NCI-H82 treated with DMSO at 0.1 percent for 48 hours (cell line): Measurements from ENCODE around the gene SLC9A3.

ENCODE experiments used
- DNase-seq: peaks from one replicate; lab custom pipeline; 2025; ENCODE audit not compliant: unreplicated experiment; lab: John Stamatoyannopoulos, UW

The SLC9A3 gene

DNA sequence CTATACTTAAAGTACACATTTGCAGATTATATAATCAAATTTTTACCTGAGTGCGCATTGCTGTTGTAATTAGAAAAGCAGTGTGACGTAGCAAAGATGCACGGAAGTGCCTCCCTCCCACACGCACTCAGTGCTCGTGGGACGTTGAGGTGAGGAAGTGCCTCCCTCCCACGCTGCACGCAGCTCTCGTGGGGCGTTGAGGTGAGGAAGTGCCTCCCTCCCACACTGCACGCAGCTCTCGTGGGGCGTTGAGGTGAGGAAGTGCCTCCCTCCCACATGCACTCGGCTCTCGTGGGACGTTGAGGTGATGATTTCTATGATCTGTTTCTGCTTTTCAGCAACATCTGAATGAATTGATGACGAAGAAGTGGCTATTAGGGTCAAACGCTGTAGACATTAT lies 60.3 kb downstream of the SLC9A3 start:
- DNase-seq = no peak

DNA sequence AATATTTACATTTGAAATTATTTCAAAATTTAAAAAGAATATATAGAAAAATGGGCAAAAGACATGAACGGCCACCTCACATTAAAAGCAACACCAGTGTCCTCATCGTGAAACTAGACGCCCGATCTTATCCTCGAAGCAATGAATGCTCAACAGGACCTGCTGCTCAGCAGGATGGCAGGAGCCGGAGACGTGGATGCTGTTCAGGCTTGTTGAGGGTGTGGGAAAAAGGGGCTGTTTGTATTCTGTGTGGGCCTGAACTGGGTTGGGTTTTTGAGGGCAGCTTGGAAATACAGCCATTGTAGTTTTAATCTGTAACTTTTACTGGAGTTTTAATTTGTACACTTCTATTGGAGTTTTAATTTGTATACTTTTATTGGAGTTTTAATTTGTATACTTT lies 60.9 kb downstream of the SLC9A3 start:
- no peak for DNase-seq

DNA sequence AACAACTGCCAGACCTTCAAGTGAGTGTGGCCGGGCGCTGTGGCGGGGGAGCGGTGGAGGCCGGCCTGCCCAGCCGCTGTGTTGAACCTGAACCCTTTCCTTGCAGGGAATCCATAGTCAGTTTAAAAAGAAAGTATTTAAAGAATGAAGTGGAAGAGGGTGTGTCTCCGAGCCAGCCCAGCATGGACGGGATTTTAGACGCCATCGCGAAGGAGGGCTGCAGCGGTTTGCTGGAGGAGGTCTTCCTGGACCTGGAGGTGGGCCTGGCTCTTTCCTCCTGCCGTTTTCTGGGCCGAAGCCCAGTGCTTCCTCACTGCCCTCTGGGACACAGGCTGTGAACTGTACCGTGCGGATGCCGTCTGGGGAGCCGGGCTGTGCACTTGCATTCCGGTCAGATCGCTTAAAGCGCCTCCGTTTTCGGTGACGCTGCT lies 62.2 kb downstream of the SLC9A3 start:
- no peak for DNase-seq

DNA sequence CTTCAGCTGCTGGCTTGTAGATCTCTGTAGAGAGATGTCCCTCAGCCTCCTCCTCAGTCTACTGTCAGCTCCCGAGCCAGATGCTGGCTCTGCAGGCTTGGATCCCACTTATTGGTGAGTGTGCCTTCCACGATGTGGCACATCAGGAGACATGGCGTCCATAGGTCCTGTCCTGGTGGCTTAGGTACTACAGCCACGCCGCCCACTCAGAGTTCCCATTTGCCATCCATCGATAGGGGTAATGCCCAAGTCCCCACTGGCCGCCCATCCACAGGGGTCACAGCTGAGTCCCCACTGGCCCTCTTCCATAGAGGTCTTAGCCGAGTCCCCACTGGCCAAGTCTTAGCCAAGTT lies 64.0 kb downstream of the SLC9A3 start:
- DNase-seq = no peak

DNA sequence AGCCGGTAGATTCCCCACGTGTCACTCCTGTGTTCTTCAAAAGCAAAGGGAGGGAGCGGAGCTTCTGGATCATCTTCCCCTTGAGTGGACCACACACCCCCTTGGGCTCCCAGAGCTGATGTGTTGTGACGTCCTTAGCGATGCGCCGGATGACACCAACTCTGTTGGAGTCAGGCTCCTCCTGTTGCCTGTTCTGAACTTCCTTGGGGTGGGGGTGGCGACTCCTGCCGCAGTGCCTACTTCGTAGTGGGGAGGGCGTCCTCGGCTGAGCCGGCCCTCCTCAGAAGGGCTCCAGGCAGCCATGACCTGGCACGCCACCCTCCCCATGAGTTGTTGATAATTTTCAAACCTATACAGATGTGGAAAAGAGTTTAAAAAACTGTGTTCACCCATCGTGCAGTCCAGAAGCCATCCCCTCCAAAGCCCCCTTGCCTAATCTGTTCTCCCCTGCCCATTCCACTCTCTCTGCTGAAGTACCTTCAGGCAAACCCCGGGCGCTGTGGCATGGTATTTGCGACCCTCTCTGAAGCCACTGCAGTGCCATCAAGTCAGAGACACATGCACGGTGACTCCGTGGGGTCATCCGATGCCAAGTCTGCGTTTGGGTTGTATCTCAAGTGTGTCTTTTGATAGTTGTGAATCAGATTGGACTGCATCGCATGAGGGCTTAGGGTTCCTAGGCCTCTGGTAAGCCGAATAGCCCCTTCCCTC lies 64.5 kb downstream of the SLC9A3 start:
- no peak for DNase-seq

DNA sequence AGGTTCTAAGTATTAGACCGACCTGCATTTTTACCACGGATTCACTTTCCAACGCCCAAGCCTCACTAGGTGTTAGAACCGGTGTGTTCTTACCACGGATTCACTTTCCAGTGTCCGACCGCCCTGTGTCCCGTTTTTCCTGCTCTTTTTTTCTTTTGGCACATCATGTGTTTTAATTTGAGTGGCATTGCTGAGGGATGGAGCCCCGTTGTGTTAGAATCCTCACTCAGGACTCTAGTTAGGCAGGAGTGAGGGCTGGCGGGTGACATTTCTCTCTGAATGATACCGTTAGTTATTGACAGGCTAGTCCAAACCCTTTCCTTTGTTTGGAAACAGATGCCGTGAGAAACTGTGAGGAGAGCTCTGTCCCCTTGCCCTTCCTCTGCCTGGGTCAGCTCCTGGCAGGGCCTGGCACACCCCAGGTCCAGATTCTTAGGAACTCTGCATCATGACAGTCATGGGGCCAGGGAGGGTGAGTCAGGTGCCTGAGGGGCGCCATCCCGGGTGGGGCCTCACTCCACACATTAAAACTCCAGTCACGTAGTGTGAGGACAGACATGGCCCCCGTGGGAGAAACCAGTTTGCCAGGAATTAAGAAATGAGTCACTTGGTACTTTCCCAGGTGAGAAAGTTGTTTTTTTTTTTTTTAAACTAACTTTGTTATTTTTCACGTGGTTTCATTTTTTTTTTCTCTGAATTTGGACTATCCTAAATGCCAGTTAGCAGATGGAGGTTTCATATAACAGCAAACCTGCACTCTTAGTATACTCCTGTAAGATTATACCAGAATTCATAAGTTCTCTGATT lies 65.5 kb downstream of the SLC9A3 start:
- no peak for DNase-seq

DNA sequence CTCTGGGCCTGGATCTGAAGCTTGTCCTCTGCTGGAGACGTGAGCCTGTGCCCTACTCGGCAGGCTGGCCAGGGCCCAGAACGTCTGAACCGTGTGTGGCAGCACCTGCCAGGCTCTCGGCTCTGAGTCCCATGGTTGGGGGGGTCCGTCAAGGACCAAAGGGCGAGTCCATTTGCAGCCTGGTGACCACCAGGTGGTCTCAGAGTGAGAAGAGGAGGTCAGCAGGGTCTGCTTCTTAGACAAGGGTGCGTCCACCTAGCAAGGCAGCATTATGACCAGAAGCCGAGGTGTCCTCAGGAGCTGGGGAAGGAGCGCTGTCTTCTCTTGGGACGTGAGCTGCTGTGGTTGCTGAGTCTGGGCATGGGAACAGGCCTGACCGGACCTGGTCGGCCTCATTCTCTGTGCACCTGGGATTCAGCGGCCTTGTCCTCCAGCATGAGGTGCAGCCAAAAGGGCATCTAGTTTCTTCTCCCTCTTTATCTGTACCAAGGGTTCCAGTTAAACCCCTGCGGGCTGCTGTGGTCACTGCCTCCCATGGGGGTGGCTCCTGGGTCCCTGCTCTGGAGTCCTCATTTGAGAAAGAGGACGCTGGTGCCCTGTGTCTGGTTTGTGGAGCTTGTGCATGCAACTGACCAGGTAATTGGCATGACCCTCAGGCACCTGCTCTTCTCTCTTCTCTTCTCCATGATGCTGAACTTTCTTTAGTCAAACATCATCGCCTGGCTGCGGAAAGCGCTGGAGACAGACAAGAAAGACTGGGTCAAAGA lies 66.9 kb downstream of the SLC9A3 start:
- no peak for DNase-seq

DNA sequence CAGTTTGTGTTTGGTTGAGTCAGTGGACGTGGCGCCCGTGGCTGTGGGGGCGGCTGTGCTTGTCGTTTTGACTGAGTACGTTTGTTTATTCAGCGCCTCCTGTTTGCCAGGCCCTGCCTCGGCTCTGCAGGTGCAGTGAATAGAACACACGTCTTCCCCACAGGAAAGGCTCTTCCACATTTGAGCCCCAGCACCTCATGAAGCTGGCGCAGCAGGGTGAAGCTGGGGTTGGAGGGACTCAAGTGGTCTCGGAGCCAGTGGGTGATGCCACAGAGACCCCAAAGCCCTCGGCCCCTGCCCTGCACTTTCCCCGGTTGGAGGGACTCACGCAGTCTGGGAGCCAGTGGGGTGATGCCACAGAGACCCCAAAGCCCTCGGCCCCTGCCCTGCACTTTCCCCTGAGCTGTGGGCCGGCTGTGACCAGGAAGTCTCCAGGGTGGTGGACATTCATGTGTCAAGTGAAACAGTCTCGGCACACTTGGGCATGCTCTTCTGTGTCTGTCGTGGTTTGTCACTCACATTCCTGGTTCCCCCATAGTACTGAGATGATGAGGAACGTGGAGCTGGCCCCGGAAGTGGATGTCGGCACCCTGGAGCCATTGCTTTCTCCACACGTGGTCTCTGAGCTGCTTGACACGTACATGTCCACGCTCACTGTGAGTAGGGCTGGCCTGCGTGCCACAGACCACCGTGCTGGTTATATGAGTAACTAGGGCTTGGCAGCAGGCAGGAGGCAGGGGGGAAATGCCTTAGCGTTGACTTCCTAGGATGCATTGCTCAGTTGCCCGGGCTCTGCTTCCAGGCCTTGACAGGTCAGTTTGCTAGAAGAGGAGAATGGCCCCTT lies 67.7 kb downstream of the SLC9A3 start:
- DNase-seq = no peak

DNA sequence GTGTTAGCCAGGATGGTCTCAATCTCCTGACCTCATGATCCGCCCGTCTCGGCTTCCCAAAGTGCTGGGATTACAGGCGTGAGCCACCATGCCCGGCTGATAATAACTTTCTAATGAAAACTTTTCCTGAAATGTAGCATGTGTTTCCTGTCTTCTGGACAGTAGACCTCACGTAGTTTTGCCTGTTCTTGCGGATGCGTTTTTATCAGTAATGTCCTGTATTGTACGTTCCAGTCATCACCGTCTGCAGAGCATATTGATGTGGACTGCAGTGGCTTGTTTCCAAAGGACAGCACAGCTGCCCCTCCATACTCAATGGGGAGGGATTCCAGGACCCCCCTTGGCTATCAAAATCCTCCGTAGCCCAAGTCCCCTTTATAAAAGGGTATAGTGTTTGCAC lies 68.4 kb downstream of the SLC9A3 start:
- no peak for DNase-seq

DNA sequence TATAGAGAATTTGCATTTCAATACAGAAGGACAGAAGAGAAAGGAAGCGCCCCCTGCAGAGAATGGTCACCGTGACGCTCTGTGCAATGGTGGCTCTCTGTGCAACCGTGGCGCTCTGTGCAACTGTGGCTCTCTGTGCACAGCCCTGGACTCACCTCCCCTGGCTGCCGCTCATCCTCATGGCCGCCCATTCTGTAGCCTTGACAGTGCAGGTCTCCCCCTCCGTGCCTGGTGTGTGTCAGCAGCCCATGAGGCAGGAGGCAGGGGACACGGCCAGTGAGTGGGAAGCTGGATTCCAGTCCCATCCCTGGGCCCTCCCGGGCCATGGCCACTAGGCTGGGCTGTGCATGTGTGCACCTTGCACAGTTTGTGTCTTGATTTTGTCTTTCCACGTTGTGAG lies 69.3 kb downstream of the SLC9A3 start:
- DNase-seq = no peak

DNA sequence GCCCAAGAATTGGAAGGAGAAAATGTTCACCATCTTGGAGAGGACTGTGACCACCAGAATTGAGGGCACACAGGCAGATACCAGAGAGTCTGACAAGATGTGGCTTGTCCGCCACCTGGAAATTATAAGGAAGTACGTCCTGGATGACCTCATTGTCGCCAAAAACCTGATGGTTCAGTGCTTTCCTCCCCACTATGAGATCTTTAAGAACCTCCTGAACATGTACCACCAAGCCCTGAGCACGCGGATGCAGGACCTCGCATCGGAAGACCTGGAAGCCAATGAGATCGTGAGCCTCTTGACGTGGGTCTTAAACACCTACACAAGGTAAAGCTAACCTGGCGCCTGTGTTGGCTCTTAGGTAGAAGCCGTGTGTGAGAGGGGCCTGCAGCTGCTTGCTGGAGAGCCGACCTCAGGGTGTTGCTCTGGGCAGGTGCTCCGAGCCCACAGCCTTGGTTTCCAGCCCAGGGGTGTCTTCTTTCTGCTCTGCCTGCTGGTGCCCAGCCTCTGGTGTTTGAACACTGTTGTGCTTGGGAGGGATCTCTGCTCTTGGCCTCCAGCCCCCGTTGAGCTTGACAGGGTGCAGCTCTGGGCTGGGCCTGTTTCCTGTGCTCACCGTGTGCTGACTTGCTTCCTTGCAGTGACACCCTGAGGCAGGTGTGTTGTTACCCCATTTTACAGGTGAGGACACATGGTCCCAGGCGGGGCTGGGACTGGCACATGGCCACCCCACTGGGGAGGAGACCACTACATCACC lies 70.3 kb downstream of the SLC9A3 start:
- DNase-seq = no peak

DNA sequence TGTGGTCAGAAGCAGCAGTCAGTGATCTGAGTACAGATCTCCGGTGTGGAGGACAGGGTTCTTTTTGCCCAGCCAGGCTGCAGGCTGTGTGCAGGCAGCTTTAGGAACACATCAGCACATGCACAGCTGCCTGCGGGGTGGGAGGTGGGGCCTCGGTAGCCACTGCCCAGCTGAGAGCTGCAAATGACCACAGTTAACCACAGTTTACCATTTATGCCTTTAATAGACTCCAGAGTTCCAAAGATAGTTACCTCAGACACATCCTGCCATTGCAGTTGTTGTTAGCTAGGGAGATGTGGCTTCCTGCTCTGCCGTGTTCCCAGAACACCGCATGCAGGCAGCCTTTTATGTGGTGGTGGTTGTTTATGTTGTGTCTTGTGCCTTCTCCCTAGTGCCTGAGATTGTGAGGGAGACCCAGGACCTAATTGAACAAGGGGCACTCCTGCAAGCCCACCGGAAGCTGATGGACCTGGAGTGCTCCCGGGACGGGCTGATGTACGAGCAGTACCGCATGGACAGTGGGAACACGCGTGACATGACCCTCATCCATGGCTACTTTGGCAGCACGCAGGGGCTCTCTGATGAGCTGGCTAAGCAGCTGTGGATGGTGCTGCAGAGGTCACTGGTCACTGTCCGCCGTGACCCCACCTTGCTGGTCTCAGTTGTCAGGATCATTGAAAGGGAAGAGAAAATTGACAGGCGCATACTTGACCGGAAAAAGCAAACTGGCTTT lies 71.1 kb downstream of the SLC9A3 start:
- no peak for DNase-seq

DNA sequence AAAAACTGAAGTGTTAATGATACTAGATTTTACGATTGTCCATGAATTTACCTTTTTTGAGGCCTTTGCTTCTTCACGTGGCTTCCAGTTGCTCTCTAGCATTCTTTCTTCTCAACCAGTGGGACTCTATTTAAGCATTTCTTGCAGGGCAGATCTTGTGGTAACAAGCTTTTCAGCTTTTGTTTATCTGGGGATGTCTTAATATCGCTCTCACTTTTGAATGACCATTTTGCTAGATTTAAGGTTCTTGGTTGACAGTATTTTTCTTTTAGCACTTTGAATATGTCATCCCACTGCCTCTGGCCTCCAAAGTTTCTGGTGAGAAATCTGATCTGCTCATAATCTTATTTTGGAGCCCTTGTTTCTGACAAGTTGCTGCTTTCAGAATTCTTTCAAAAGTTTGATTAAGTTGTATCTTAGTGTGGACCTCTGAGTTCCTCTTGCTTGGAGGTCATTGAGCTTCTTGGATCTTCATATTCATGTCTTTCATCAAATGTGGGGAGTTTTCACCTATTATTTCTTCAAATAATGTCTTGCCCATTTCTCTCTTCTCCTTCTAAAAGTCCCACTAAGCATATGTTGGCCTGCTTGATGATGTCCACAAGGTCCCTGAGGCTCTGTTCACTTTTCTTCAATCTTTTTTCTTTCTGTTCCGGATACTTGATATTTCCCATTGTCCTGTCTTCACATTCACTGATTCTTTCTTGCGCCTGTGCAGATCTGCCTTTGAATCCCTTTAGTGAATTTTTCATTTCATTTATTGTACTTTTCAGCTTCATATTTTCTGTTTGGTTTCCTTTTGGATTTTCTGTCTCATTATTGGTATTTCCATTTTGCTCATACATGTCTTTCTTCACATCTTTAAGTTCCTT lies 72.4 kb downstream of the SLC9A3 start:
- DNase-seq = no peak

DNA sequence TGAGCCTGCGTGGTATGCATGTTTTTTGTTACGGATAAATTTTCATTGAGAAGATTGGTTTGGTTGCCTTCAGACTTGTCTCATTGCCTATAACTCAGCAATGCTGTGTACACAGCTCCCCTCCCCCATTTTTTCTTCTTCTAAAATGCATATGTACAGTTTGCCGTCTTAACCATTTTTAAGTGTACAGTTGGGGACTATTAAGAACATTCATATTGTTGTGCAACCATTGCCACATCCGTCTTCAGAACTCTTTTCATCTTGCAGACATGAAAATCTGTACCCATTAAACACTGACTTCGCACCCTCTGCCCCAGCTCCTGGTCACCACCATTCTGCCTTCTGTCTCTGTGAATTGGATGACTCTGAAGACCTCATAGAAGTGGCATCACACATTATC lies 75.1 kb downstream of the SLC9A3 start:
- DNase-seq = no peak

DNA sequence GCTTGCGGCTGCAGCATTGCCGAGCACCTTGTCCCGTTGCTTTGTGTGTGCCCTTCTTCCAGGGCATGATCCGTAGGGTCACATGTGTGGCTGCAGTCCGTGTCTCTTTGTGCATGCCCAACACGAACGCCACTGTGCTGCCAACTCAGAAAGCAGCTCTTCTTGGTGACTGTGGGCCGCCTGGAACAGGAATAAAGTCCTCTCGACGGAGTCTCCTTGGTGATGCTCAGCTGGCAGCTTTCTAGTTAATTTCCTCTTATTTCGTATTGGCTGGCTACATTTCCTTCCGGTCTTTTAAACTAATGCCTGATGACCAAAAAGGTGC lies 75.5 kb downstream of the SLC9A3 start:
- no peak for DNase-seq

DNA sequence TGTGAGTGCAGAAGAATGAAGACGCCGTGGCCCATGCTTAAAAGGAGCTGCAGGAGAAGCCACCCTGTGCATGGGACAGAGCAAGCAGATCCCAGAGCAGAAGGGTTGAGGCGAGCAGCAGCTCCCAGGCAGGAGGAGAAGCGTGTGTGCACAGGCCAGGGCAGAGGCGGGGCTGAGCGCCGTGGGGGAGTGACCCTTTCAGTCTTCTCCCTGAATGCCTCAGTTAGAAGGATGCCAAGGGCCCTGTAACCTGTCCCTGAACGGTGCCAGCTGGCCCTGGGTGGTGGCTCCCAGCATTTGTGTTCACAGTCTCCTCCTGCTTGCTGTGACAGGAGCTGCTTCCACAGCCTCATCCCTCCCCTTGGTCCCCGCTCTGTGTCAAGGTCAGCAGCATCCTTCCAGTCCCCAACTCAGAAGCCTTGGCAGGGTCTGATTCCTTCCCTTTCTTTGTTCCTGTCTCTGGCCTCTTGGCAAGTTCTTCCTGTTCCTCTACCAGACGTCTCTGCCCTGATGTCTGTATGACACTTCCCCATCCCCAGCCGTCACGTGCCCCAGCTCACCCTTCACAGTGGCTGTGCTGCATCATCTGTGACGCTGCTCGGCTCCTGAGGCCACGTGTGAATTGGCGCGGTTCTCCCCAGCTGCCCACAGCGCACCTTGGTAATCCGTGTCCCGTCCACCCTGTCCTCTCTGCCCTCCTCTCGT lies 76.0 kb downstream of the SLC9A3 start:
- DNase-seq = no peak

DNA sequence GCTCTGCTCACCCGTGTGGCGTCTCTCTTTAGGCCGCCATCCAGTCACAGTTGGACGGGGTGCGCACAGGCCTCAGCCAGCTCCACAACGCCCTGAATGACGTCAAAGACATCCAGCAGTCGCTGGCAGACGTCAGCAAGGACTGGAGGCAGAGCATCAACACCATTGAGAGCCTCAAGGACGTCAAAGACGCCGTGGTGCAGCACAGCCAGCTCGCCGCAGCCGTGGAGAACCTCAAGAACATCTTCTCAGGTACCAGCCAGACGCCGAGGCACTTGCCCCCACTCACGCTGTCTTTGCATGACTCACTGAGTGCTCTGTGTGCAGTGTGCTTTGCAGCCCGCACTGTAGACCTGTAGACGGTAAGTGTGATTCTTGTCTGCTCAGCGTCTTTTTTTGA lies 76.7 kb downstream of the SLC9A3 start:
- no peak for DNase-seq

DNA sequence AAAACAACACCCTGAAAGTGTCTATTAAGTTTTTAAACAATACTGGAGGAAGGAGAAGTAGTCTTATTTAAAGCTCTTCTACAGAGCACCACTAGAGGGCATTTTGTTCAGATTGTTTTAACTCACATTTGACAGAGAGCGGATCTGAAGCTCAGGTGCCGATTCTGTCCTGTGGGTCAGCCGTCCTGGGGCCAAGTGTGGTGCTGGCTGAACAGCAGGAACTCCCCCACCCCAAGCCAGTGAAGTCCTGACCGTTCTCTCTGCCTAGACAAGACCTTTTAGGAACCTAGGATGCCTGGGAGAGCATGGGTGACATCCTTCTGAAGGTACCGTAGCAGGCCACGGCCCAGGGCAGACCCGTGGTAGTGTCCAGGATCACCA lies 77.4 kb downstream of the SLC9A3 start:
- DNase-seq = no peak
